Thymus (tissue), 11 donors: ENCODE results near the gene PHLDB3. TPM values are rescaled to one million over a fixed set of nuclear protein-coding genes. Genes with fewer than 3 reads are reported as not detected.

ENCODE experiments used
- DNase-seq, 9 donors: peaks; one replicate each; pipeline ENCODE4 v3.0.0-alpha.2; 2013; ENCODE audit warnings: low spot score in 9 of 9, low read depth in 6 of 9, missing footprints in 1 of 9
- H3K27ac ChIP-seq, 2 donors: one replicate each; pipeline ENCODE4 v1.5.1; 2013; ENCODE audit warnings: control low read depth in 1 of 2, low read depth in 1 of 2, low read length in 1 of 2, mild to moderate bottlenecking in 1 of 2, moderate library complexity in 1 of 2
- H3K27me3 ChIP-seq, 2 donors: one replicate each; pipeline ENCODE4 v1.5.1; 2013; ENCODE audit warnings: low read length in 1 of 2; ENCODE audit not compliant: control insufficient read depth in 2 of 2, insufficient read depth in 1 of 2
- H3K36me3 ChIP-seq, 2 donors: one replicate each; pipeline ENCODE4 v1.5.1; 2013; ENCODE audit warnings: low read length in 1 of 2, mild to moderate bottlenecking in 1 of 2, moderate library complexity in 1 of 2; ENCODE audit not compliant: control insufficient read depth in 2 of 2, insufficient read depth in 2 of 2
- H3K4me1 ChIP-seq, 2 donors: one replicate each; pipeline ENCODE4 v1.5.1; 2013; ENCODE audit warnings: low read length in 2 of 2; ENCODE audit not compliant: control insufficient read depth in 2 of 2, insufficient read depth in 2 of 2
- H3K4me3 ChIP-seq, 2 donors: one replicate each; pipeline ENCODE4 v1.5.1; 2013; ENCODE audit warnings: low read length in 2 of 2, control low read depth in 1 of 2, mild to moderate bottlenecking in 1 of 2
- H3K9me3 ChIP-seq, 2 donors: one replicate each; pipeline ENCODE4 v1.5.1; 2013; ENCODE audit warnings: low read length in 1 of 2, mild to moderate bottlenecking in 1 of 2; ENCODE audit not compliant: control insufficient read depth in 2 of 2, insufficient read depth in 1 of 2
- WGBS: extraction: QIAGEN DNeasy Blood & Tissue Kit; methylation state at CpG from one replicate; pipeline ENCODE4 v1.1.7; 2013; 5-methylcytosine and 5-hydroxymethylcytosine counted together
- polyA plus RNA-seq: library from polyadenylated mRNA; stranded (reverse); fragments of 200-250 nt; gene quantifications from one replicate; pipeline ENCODE4 v1.2.3, GENCODE V29; 2013
- total RNA-seq: library from RNA; stranded (reverse); fragments of 120-200 nt; gene quantifications from one replicate; pipeline ENCODE4 v1.2.4, GENCODE V29; 2013
- donor health status: healthy.

Gene PHLDB3
- total and polyA plus RNA-seq, 2 donors, result 12.0 to 37.9 TPM

GRCh38 chr19:43533546-43534304, 29.2 kb upstream of the PHLDB3 start:
- H3K36me3 ChIP-seq, result peaks cover 16 to 26% of the 10 kb centered on the region in 2 donors
- DNase-seq, result peak; percentile 93 to 99 (median 98)
- peak overlapping the region; percentile 92 to 93 for H3K27ac ChIP-seq
- no peaks in the 10 kb centered on the region for H3K27me3 ChIP-seq
- H3K9me3 ChIP-seq, result no peaks in the 10 kb centered on the region
- peaks cover 2 to 23% of the 10 kb centered on the region in 2 donors for H3K4me1 ChIP-seq
- 2% methylated on average over 41 of the region's 41 CpGs for WGBS
- H3K4me3 ChIP-seq, result peak overlapping the region; percentile 63 to 75

GRCh38 chr19:43532962-43533545, 28.5 kb upstream of the PHLDB3 start, which contains the start of gene ZNF575:
ZNF575 (plus strand) TSS chr19:43533188; CDS start chr19:43534423, 1,235 bp downstream.
- Histone ChIP-seq H3K36me3 (peaks cover 9 to 19% of the 10 kb centered on the region in 2 donors), H3K27me3 (no peaks in the 10 kb centered on the region), H3K9me3 (no peaks in the 10 kb centered on the region), H3K4me1 (peaks cover 2 to 23% of the 10 kb centered on the region in 2 donors), H3K4me3 (peak within 1 kb of the TSS; percentile 63 to 75), H3K27ac (peak within 1 kb of the TSS; percentile 92 to 93)
- WGBS, result under 1% methylated on average over 47 of the region's 47 CpGs
- peak; percentile 77 to 93 (median 83) for DNase-seq

- peak in 1 of 9 donors; percentile 55 for DNase-seq
- whole genome bisulfite sequencing, result 5% methylated on average over 16 of the region's 16 CpGs
- H3K4me1 ChIP-seq, result peaks cover 2 to 26% of the 10 kb centered on the region in 2 donors
Measured at GRCh38 chr19:43532571-43532961, 28.0 kb upstream of the PHLDB3 start.

GRCh38 chr19:43527860-43528622, 23.5 kb upstream of the PHLDB3 start:
- Histone ChIP-seq H3K27me3 (no peaks in the 10 kb centered on the region), H3K27ac (peak overlapping the region in 1 of 2 donors; percentile 52), H3K36me3 (no peaks in the 10 kb centered on the region), H3K9me3 (no peaks in the 10 kb centered on the region), H3K4me3 (no peak overlapping the region), H3K4me1 (peaks cover 7 to 39% of the 10 kb centered on the region in 2 donors)
- WGBS, result 87% methylated on average over 13 of the region's 13 CpGs
- no peak for DNase-seq

More at GRCh38 chr19:43532571-43532961, 28.0 kb upstream of the PHLDB3 start:
- no peaks in the 10 kb centered on the region for H3K9me3 ChIP-seq
- H3K36me3 ChIP-seq, result peaks cover 4 to 14% of the 10 kb centered on the region in 2 donors
- H3K27ac ChIP-seq, result peak overlapping the region; percentile 92 to 93
- peak overlapping the region; percentile 63 to 75 for H3K4me3 ChIP-seq
- H3K27me3 ChIP-seq, result no peaks in the 10 kb centered on the region

GRCh38 chr19:43526884-43527859, 22.6 kb upstream of the PHLDB3 start, which contains the start of gene ETHE1:
ETHE1 (minus strand) TSS chr19:43527201; CDS start chr19:43527177, 24 bp downstream.
- Histone ChIP-seq H3K27me3 (no peaks in the 10 kb centered on the region), H3K4me3 (peak within 1 kb of the TSS; percentile 69 to 95), H3K4me1 (peaks cover 7 to 31% of the 10 kb centered on the region in 2 donors), H3K36me3 (no peaks in the 10 kb centered on the region), H3K27ac (peak within 1 kb of the TSS; percentile 61 to 88), H3K9me3 (no peaks in the 10 kb centered on the region)
- peak in 4 of 9 donors; percentile 44 to 79 (median 60) for DNase-seq
- 8% methylated on average over 54 of the region's 54 CpGs for WGBS

- Histone ChIP-seq H3K4me3 (peak overlapping the region; percentile 69 to 95), H3K27ac (peak overlapping the region; percentile 61 to 85), H3K27me3 (no peaks in the 10 kb centered on the region), H3K9me3 (no peaks in the 10 kb centered on the region), H3K36me3 (no peaks in the 10 kb centered on the region), H3K4me1 (peaks cover 7 to 30% of the 10 kb centered on the region in 2 donors)
- WGBS, result 2% methylated on average over 26 of the region's 26 CpGs
- DNase-seq, result peak in 2 of 9 donors; percentile 19 to 46
Measured at GRCh38 chr19:43525836-43526771, 21.6 kb upstream of the PHLDB3 start.

GRCh38 chr19:43524922-43525835, 20.6 kb upstream of the PHLDB3 start:
- peak overlapping the region; percentile 69 to 95 for H3K4me3 ChIP-seq
- WGBS, result 7% methylated on average over 12 of the region's 12 CpGs
- H3K36me3 ChIP-seq, result no peaks in the 10 kb centered on the region
- no peaks in the 10 kb centered on the region for H3K27me3 ChIP-seq
- H3K27ac ChIP-seq, result peak overlapping the region; percentile 61 to 82
- peaks cover 7 to 30% of the 10 kb centered on the region in 2 donors for H3K4me1 ChIP-seq
- DNase-seq, result peak in 2 of 9 donors; percentile 51 to 65
- no peaks in the 10 kb centered on the region for H3K9me3 ChIP-seq
